GM23248 (cell line): ENCODE results near the gene SDC1.

Experiments used
- EZH2 ChIP-seq: fragments of 200-600 bp; sonication (generic); IDR thresholded peaks from 2 replicates; pipeline ENCODE4 v1.6.1; 2018; ENCODE audit warnings: antibody characterized with exemption, mild to moderate bottlenecking; ENCODE audit not compliant: insufficient read depth, poor library complexity, severe bottlenecking
- EZH2phosphoT487 ChIP-seq: fragments of 200-600 bp; sonication (generic); IDR thresholded peaks from 2 replicates; pipeline ENCODE4 v1.6.1; 2018; ENCODE audit warnings: antibody characterized with exemption, moderate library complexity, mild to moderate bottlenecking, low read depth; ENCODE audit not compliant: insufficient read depth

- TF ChIP-seq EZH2phosphoT487 (no peak), EZH2 (no peak)
Observed at GRCh38 chr2:20187331-20187730, 37.6 kb downstream of the SDC1 start.
